HG03439 (cell line): ENCODE results near the gene DOC2A.

Experiments
- ATAC-seq: cut with Tn5 transposase; IDR thresholded peaks from one replicate; pipeline ENCODE4 v1.9.1; 2021; ENCODE audit warnings: mild to moderate bottlenecking, moderate library complexity; ENCODE audit not compliant: unreplicated experiment

DOC2A gene

GRCh38 chr16:30005341-30006094 lies 5.3 kb downstream of the DOC2A start:
- ATAC-seq = no peak

- ATAC-seq = no peak
Observed at GRCh38 chr16:30004811-30005242, 6.0 kb downstream of the DOC2A start.

DNA sequence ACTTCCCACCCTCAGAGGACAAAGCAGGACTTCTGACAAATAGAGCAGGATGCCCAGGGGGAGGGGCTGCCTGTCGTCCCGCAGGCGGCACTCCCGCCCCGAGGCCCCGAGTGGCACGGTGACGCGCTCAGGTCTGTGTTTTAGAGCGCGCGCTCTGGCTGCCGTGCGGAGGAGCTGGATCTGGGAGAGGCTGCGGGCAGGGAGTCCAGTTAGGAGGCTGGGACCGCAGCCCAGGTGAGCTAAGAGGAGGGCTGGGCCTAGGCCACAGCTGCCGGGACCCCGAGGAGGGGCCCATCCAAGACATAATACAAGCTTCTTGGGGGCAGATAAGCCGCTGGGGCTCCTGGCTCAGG lies 6.4 kb downstream of the DOC2A start:
- no peak for ATAC-seq

GRCh38 chr16:30003670-30004423 lies 7.0 kb downstream of the DOC2A start:
- ATAC-seq = no peak

GRCh38 chr16:30002614-30003346 lies 8.0 kb downstream of the DOC2A start:
- no peak for ATAC-seq

GRCh38 chr16:30000735-30001631 lies 9.8 kb downstream of the DOC2A start:
- no peak for ATAC-seq

- no peak for ATAC-seq
Observed at GRCh38 chr16:29999605-30000004, 11.2 kb downstream of the DOC2A start.

- ATAC-seq = no peak
Observed at GRCh38 chr16:29996766-29997250, 14.0 kb downstream of the DOC2A start.

- ATAC-seq = peak; percentile 83
Observed at GRCh38 chr16:29995911-29996765, 14.7 kb downstream of the DOC2A start, which contains the start of gene INO80E. INO80E (plus strand) TSS chr16:29996241; CDS start chr16:29996311, 70 bp downstream.

GRCh38 chr16:29995324-29995910 lies 15.4 kb downstream of the DOC2A start, which contains the start of gene HIRIP3:
HIRIP3 (minus strand) TSS chr16:29995617; CDS start chr16:29995605, 12 bp downstream.
- ATAC-seq = peak; percentile 54

GRCh38 chr16:29994600-29995323 lies 16.1 kb downstream of the DOC2A start:
- no peak for ATAC-seq

- no peak for ATAC-seq
Observed at GRCh38 chr16:29993903-29994599, 16.8 kb downstream of the DOC2A start.

DNA sequence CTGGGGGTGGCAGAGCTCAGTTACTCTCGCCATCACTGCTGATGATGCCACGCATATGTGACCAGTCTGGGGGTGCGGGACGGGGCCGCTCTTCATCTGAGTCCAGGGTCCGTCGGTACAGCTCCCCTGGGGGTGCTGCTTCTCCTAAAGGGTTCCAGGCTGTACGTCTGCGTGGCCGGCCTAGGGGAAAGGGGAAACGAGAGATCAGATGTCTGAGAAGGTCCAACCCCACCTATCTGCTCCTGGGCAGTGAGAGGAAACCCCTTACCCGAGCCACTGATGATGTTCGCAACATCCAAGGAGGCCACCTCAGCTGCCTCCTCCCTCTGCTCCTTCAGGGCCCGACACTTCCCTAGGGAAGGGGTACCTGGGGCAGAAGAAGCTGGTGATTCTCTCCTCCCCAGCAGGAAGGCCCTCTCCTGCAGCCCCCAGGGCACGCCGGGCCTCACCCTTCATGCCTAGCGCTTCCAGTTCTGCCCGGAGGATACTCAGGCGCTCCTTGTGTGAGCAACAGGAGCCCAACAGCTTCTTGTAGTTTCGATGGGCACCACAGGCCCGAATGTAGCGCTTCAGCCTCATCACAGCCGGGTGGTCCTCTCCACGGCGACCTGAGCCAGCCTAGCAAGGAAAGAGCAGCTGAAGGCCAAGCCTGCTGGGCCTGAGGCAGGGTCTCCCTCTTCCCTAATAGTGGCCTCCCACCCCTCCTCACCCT lies 17.5 kb downstream of the DOC2A start:
- ATAC-seq = no peak

DNA sequence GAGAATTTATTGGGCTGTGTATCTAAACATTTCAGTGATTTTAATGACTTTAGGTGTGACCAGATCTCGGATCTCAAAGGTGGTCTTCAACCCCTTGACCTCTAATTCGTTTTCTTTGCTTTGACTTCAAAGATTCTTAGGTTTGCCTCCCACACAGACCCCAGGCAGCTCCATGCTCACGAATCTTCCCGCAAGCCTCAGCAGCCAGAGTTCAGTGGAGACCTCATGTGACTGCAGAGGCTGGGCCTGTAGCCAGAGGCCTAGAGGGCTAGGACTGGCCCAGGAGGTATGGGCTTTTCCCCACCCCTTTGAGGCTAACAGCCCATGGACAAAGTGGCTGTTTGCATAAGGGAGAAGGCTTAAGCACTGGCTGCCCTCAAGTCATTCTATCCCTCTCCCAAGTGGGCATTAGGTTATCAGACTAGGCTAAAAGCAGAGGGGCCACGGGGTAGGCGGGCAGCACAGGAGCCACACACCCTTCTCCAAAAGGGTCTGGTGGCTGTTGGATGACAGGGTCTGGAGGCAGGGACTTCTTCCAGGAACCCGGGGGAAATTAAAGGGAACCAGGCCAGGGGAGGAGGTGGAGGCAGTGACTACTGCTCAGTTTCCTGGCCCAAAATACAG lies 18.4 kb downstream of the DOC2A start:
- no peak for ATAC-seq

GRCh38 chr16:29991571-29991904 lies 19.3 kb downstream of the DOC2A start:
- ATAC-seq = no peak

DNA sequence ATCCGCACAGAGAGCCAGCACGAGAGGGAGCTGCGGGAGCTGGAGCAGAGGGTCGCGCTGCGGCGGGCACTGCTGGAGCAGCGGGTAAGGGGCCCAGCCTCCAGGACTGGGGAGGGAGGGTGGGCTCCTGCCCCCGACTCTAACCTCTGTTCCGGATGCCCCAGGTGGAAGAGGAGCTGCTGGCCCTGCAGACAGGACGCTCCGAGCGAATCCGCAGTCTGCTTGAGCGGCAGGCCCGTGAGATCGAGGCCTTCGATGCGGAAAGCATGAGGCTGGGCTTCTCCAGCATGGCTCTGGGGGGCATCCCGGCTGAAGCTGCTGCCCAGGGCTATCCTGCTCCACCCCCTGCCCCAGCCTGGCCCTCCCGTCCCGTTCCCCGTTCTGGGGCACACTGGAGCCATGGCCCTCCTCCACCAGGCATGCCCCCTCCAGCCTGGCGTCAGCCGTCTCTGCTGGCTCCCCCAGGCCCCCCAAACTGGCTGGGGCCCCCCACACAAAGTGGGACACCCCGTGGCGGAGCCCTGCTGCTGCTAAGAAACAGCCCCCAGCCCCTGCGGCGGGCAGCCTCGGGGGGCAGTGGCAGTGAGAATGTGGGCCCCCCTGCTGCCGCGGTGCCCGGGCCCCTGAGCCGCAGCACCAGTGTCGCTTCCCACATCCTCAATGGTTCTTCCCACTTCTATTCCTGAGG lies 19.8 kb downstream of the DOC2A start:
- ATAC-seq = no peak
